NCI-H1930 (cell line): ENCODE data around the gene KIF22.

Experiments
- DNase-seq, 2 experiments: peaks; one replicate each; lab custom pipeline; 2025; lab: John Stamatoyannopoulos, UW

The KIF22 gene

GRCh38 chr16:29804020-29804419, 13.5 kb downstream of the KIF22 start:
- no peak for DNase-seq

- DNase-seq: peak in 1 of 2 experiments; percentile 21
These were observed 14.1 kb downstream of the KIF22 start for GRCh38 chr16:29804455-29805231.

GRCh38 chr16:29805232-29806098, 14.9 kb downstream of the KIF22 start:
- DNase-seq: peak; percentile 100

- DNase-seq: peak; percentile 86 to 96
These were observed 15.6 kb downstream of the KIF22 start, which contains the start of gene MAZ for GRCh38 chr16:29806099-29806579. Gene MAZ, plus strand, starts transcription at chr16:29806529. Its CDS starts 173 bp downstream, at chr16:29806702.

- DNase-seq: peak; percentile 76 to 81
These were observed 16.3 kb downstream of the KIF22 start for GRCh38 chr16:29806641-29807425.

GRCh38 chr16:29807426-29808218, 17.1 kb downstream of the KIF22 start:
- peak; percentile 72 to 82 for DNase-seq

GRCh38 chr16:29808219-29808900, 17.8 kb downstream of the KIF22 start:
- DNase-seq: no peak

GRCh38 chr16:29809031-29809747, 18.6 kb downstream of the KIF22 start:
- DNase-seq: no peak

- no peak for DNase-seq
These were observed 19.5 kb downstream of the KIF22 start for GRCh38 chr16:29809850-29810698.

GRCh38 chr16:29810699-29811169, 20.2 kb downstream of the KIF22 start:
- DNase-seq: no peak

- DNase-seq: peak; percentile 90 to 91
These were observed 20.8 kb downstream of the KIF22 start for GRCh38 chr16:29811170-29811895.

- peak; percentile 80 to 83 for DNase-seq
These were observed 21.5 kb downstream of the KIF22 start, which contains the start of gene PRRT2 for GRCh38 chr16:29811896-29812665. Gene PRRT2, plus strand, starts transcription at chr16:29812193. Its CDS starts 862 bp downstream, at chr16:29813055.

GRCh38 chr16:29812754-29813643, 22.4 kb downstream of the KIF22 start:
- DNase-seq: no peak

GRCh38 chr16:29813644-29814562, 23.4 kb downstream of the KIF22 start:
- no peak for DNase-seq

- DNase-seq: no peak
These were observed 24.0 kb downstream of the KIF22 start for GRCh38 chr16:29814592-29814991.
